Ovary (tissue), 9 donors: ENCODE data around the gene BRMS1. TPM values are rescaled to one million over a fixed set of nuclear protein-coding genes. Genes with fewer than 3 reads are reported as not detected.
A peak's percentile ranks its signal among the peaks of the same experiment; 100 is the strongest.

Experiments
- DNase-seq, 5 donors: peaks; one replicate each; pipeline ENCODE4 v3.0.0-alpha.2; 2019 to 2020
- H3K27ac ChIP-seq, 2 donors: fragments of 200-600 bp; one replicate each; pipeline versions ENCODE4 v1.5.1 to v1.8.0; 2019 to 2022
- H3K27me3 ChIP-seq: fragments of 200-600 bp; one replicate; pipeline ENCODE4 v1.8.0; 2022
- H3K36me3 ChIP-seq: fragments of 200-600 bp; sonication (generic); one replicate; pipeline ENCODE4 v1.5.1; 2019
- H3K4me1 ChIP-seq: one replicate; pipeline ENCODE4 v1.8.1; 2013; ENCODE audit warnings: mild to moderate bottlenecking, moderate library complexity; ENCODE audit not compliant: insufficient read depth
- H3K4me3 ChIP-seq: fragments of 200-600 bp; sonication (generic); one replicate; pipeline ENCODE4 v1.5.1; 2017
- H3K9me3 ChIP-seq, 2 donors: fragments of 200-600 bp in 1 of 2; sonication (generic) in 1 of 2; one replicate each; pipeline versions ENCODE4 v1.5.1 to v1.8.1; 2013 to 2019; ENCODE audit warnings: mild to moderate bottlenecking in 1 of 2, moderate library complexity in 1 of 2
- EP300 ChIP-seq: sonication (generic); formaldehyde crosslinking; IDR thresholded peaks from one replicate; pipeline ENCODE4 v1.6.1; 2017; ENCODE audit warnings: antibody characterized with exemption
- POLR2A ChIP-seq: fragments of 450-650 bp; IDR thresholded peaks from one replicate; pipeline ENCODE4 v1.6.1; 2017; ENCODE audit warnings: antibody characterized with exemption, mild to moderate bottlenecking, moderate library complexity
- WGBS, 3 donors: extraction: QIAGEN DNeasy Blood & Tissue Kit in 1 of 3; methylation state at CpG; one replicate each; pipeline versions ENCODE4 v1.1.5 to v1.1.7; 2013 to 2017; 5-methylcytosine and 5-hydroxymethylcytosine counted together
- intact Hi-C, 4 donors: fragments of 100-400 bp; cut with DNase I; formaldehyde crosslinking; loops; one replicate each; pipeline versions ENCODE4 v1.11.0 to v1.15.1; 2022 to 2023
- polyA plus RNA-seq, 2 donors: library from polyadenylated mRNA; stranded (reverse); fragments of 200-250 nt in 1 of 2; fragments of 350-450 nt in 1 of 2; fragmentation: Illumina TruSeq in 1 of 2; extraction: RNeasy Lipid Tissue Mini Kit (QIAGEN cat#74804) in 1 of 2; gene quantifications; one replicate each; pipeline ENCODE4 v1.2.3, GENCODE V29; 2013 to 2014
- total RNA-seq, 7 donors: library from RNA; depleted of rRNA in 2 of 7; stranded (reverse); fragments of >200 nt in 2 of 7; fragmentation: NEBNext Ultra II Directional in 3 of 7; extraction: Animal tissue kit (Norgen Biotek cat#: 25700) in 3 of 7; gene quantifications; one replicate each; pipeline versions ENCODE4 v1.1.0 to v1.2.4, GENCODE V29; 2016 to 2023
- TF ChIP-seq, protein P1 (sequence below), 3 donors: fragments of 450-650 bp in 2 of 3; fragments of 200-600 bp in 1 of 3; IDR thresholded peaks; one replicate each; pipeline versions ENCODE4 v1.5.1 to v1.8.0; 2016 to 2022; ENCODE audit warnings: antibody characterized with exemption in 3 of 3, mild to moderate bottlenecking in 1 of 3
- donor health status: DM: no; HTN: no; CAD: no; lungs with moderate emphysema.
- donor health status: DM: no; HTN: no; CAD: no.
- donor health status: Bipolar disorder and iron deficiency.
- donor health status: DM: yes; HTN: yes; CAD: no.
- donor health status: DM: no; HTN: no; CAD: no.
- donor health status: DM: yes; HTN: yes; CAD: no.

BRMS1 gene
- total and polyA plus RNA-seq, 9 donors = 17.5 to 32.2 (median 23.4) TPM

- WGBS, 3 donors = 3 to 7% (median 3%) methylated on average over 7 of the region's 7 CpGs
- Histone ChIP-seq H3K4me3 (peak overlapping the region; percentile 97), H3K36me3 (no peaks in the 10 kb centered on the region), H3K27me3 (no peaks in the 10 kb centered on the region), H3K9me3 (no peaks in the 10 kb centered on the region), H3K4me1 (peaks cover 12% of the 10 kb centered on the region), H3K27ac (peak overlapping the region in 1 of 2 donors; percentile 35)
- DNase-seq = no peak
- intact Hi-C loops = no loop called here
- TF ChIP-seq POLR2A = no peak
- TF ChIP-seq, protein P1, sequence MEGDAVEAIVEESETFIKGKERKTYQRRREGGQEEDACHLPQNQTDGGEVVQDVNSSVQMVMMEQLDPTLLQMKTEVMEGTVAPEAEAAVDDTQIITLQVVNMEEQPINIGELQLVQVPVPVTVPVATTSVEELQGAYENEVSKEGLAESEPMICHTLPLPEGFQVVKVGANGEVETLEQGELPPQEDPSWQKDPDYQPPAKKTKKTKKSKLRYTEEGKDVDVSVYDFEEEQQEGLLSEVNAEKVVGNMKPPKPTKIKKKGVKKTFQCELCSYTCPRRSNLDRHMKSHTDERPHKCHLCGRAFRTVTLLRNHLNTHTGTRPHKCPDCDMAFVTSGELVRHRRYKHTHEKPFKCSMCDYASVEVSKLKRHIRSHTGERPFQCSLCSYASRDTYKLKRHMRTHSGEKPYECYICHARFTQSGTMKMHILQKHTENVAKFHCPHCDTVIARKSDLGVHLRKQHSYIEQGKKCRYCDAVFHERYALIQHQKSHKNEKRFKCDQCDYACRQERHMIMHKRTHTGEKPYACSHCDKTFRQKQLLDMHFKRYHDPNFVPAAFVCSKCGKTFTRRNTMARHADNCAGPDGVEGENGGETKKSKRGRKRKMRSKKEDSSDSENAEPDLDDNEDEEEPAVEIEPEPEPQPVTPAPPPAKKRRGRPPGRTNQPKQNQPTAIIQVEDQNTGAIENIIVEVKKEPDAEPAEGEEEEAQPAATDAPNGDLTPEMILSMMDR (IDR thresholded peaks at IDR 0.05) = no peak
- TF ChIP-seq EP300 = no peak
These were observed 379 bp upstream of the BRMS1 start for GRCh38 chr11:66345316-66345649.

DNA sequence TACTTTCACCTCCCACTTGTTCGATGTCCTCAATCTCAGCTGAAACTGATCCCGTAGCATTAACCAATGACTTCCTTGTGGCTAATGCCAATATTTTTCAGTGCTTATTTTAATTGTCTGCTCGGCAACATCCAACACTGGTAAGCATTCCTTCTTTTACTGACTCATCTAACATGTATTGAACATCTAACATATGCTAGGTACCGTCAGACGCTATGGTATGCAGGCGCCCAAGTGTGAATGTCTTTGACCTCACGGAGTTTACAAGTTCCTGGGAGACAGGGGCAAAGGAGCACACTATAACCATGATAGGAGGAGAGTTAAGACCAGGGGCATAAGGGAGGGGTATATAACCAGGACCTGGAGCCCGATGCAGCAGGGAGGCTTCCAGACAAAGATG, 1.7 kb downstream of the BRMS1 start:
- H3K4me1 ChIP-seq = peaks cover 12% of the 10 kb centered on the region
- no peaks in the 10 kb centered on the region for H3K27me3 ChIP-seq
- no peak overlapping the region for H3K4me3 ChIP-seq
- TF ChIP-seq EP300 = no peak
- TF ChIP-seq, protein P1 (IDR thresholded peaks at IDR 0.05) = no peak
- no peak for TF ChIP-seq POLR2A
- intact Hi-C loops = no loop called here
- no peak overlapping the region for H3K27ac ChIP-seq
- H3K9me3 ChIP-seq = no peaks in the 10 kb centered on the region
- 84 to 89% (median 87%) methylated on average over 8 of the region's 8 CpGs for WGBS, 3 donors
- no peaks in the 10 kb centered on the region for H3K36me3 ChIP-seq
- DNase-seq = peak in 1 of 5 donors; percentile 13

GRCh38 chr11:66341502-66342126, 3.3 kb downstream of the BRMS1 start:
- H3K27ac ChIP-seq = no peak overlapping the region
- H3K36me3 ChIP-seq = no peaks in the 10 kb centered on the region
- DNase-seq = peak in 1 of 5 donors; percentile 28
- no peaks in the 10 kb centered on the region for H3K27me3 ChIP-seq
- intact Hi-C loops = no loop called here
- TF ChIP-seq POLR2A (no peak), EP300 (no peak)
- TF ChIP-seq, protein P1 (IDR thresholded peaks at IDR 0.05) = no peak
- peaks cover 12% of the 10 kb centered on the region for H3K4me1 ChIP-seq
- no peaks in the 10 kb centered on the region for H3K9me3 ChIP-seq
- WGBS, 3 donors = 88 to 92% (median 92%) methylated on average over 21 of the region's 21 CpGs
- H3K4me3 ChIP-seq = no peak overlapping the region

DNA sequence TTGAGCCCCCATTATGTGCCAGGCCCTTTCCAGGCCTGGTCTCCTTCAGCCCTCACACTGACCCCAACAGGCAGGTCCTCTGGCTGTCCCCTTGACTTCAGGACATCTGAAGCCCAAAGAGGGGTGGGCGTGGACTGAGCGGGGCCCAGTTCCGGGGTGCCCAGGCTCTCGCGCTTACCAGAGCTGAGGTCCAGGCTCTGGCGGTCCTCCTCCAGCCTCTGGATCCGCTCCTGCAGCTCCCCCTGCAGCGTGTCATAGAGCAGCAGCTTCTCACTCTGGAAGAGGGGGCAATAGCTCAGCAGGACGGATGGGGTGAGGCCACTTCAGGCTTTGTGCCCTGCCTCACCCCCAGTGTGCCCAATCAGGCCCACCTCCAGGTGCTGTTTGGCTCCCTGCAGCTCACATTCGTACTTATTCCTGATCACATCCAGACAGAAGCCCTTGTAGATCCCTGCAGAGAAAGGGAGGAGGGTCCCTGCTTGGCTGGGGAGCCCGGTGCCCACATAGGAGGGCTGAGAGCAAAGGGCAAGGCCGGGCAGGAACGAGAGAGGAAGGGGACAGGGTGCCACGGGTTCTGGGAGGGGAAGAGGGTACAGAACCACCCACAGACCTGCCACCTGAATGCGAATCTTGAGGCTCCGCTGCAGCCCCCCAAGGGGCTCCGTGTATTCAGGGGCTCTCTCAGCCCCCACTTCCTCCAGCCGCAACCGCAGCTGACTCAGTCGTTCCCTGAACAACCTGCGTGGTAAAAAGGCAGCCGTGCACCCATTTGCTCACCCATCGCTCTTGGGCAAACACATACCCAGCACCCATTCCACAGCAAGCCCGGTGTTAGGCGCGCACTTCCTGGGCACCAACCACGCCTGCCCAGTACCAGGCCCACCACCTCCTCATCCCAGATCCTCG, 4.1 kb downstream of the BRMS1 start:
- Histone ChIP-seq H3K36me3 (no peaks in the 10 kb centered on the region), H3K27ac (no peak overlapping the region), H3K4me3 (no peak overlapping the region), H3K9me3 (no peaks in the 10 kb centered on the region), H3K27me3 (no peaks in the 10 kb centered on the region), H3K4me1 (peaks cover 9% of the 10 kb centered on the region)
- 87 to 90% (median 90%) methylated on average over 27 to 28 of the region's 28 CpGs for WGBS, 3 donors
- TF ChIP-seq POLR2A (no peak), EP300 (no peak)
- TF ChIP-seq, protein P1 (IDR thresholded peaks at IDR 0.05) = no peak
- intact Hi-C loops = no loop called here
- DNase-seq = peak in 1 of 5 donors; percentile 28
